Measurements from ENCODE around the gene GMDS.

The GMDS gene

DNA sequence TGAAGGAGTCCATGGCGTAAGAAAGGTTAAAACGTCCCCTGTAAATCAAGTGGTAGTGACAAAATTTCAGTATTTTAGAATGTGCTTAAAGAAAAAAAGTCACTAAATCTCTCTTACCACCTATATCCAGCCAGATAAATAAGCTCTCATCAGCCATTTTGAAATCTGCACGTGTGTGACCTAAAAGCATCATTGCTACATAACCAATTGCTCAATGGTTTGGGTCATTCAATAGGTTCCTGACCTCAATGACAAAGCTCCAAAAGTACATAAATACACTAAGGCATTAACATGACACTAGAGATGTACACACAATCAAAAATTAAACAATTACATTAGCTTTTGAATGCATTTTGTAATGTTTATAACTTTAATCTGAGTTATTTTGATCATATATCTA lies 272.4 kb downstream of the GMDS start:
- DNase-seq: no peak

DNA sequence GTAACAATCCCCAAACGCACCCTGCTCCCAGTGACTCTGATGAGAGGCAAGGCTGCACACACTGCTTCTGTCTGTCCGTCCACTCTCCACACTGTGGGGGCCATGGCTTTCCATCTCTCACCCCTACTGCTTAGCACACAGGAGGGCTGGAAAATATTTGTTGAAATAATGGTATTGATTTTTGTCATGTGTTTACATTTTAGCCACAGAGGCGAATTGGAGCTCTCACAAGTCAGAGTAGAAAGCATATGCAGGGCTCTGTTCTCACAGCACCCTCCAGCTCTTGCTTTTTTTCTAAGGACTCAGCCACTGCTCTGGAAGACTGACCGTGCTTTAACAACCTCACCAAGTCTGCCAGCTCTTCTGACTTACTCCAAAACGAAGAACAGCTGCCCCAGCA lies 273.8 kb downstream of the GMDS start:
- no peak for DNase-seq

DNA sequence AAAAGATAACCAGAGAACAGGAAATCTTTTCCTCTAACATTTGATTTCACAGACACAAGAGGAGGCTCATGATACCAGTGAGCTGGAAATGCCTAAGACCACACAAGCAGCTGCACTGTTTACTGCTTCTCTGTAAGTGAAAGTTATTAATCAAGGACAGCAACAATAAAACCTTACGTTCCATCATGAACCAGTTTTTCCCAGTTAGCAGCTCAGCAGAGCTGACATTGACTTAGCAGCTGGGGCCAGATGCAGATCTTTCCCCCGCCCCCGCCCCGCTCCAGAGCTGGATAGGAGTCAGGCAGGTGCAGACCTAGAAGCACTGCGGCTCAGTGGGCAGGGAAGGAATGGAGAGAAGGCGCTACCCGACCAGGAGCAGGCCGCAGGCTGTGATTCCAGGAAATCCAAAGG lies 275.2 kb downstream of the GMDS start:
- no peak for DNase-seq

DNA sequence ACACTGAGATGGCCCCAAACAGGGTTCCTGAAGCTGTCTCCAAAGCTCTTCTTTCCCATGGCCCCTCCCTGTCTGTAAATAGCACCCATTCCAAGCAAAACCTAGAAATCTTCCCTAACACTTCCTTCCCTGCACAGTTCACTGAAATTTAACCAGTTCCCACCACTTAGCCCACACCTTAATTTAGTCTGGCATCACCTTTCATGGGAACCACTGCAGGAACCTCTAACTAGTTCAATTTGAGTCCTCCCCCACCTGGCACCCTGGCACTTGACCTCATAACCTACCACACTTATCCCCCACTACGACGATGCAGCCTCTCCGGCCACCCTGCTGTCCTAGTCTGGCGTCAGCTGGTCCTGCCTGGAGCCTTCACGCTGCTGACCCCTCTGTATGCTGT lies 278.7 kb downstream of the GMDS start:
- no peak for DNase-seq

- no peak for DNase-seq
Measured at GRCh38 chr6:1965596-1966224, 279.7 kb downstream of the GMDS start.

DNA sequence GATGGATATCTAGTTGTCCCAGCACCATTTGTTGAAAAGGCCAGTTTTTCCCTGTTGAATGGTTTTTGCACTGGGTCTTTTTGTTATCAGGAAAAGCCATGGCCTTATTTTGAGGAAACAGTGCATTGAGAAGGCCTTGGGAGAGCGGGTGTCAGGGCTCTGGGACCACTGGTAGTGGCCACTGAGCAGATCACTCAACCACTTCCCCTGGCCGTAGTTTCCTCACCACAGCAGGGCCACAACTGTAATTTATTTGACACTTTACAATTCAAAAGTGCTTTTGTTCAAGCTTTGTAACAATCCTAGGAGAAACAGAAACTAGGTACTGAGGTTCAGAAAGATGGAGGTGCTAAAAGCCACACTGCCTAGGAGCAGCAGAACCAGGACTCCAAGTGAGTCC lies 281.8 kb downstream of the GMDS start:
- DNase-seq: no peak

DNA sequence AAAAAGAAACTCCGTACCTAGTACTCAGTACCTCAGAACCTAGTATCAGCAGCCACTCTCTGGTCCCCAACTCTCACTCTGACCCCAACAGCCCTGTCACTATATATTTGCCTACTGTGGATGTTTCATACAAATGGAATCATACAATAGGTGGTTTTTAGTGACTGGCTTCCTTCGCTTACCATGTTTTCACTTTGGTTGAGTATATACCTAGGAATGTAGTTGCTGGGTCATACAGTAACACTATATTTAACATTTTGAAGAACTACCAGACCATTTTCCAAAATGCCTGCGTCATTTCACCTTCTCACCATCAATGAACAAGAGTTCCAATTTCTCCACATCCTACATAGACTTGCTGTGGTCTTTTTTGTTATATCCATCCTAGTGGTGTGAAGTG lies 283.2 kb downstream of the GMDS start:
- no peak for DNase-seq

GRCh38 chr6:1960486-1961142 lies 284.8 kb downstream of the GMDS start:
- no peak for DNase-seq

DNA sequence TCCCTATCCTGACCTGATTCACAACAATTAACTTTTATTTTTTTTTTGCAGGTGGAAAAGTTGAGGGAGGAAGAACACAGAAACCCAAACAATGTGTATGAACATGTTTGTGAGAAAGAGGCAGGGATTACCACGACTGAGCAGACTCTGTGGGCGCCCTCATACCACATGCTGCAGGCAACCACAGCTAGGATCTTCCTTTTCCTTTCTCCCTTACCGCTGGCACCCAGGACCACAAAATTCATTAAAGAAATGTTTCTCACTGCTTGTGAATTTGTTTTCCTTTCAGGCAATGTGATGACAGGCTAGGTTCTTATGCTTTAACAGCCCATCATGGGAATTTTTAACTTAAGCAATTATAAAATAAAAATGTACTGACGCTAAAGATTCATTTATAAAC lies 287.1 kb downstream of the GMDS start:
- DNase-seq: no peak

DNA sequence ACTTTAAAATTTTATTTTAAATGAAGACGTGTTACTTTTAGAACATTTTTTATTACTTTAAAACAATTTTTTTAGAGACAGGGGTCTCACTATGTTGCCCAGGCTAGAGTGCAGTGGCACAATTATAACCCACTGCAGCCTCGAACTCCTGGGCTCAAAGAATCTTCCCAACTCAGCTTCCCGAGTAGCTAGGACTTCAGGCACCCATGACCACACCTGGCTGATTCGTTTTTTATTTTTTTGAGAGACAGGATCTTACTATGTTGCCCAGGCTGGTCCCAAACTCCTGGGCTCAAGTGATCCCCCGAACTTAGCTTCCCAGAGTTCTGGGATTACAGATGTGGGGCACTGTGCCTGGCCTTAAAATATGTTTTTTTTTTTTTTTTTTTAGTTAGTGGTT lies 287.7 kb downstream of the GMDS start:
- DNase-seq: no peak

DNA sequence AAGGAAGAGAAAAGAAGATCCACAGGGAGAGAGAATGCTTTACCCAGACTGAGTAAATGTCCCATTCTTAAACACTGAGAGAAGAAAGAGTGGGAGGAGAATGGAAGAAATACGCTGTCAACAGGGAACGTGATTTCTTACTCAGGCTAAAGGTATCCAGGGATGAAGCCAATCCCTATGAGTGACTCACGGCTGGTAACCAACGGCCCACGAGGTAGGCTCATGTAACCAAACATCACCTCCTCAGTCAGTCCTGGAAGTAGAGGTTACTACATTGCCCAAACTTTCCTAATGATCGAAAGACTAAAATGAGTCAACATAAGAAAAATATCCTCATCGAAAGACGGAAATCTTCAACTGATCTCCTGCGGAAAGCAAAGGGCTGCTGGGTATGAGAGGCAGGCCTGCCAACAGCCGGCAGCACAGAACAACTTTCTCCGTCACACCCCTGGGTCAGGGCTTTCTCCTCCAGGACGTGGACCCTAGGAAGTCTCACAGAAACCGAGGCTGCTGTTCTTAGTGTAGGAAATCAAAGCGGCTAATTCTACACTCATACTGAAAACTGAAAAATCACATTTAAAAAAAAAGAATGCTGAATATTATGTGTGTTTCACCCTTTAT lies 292.6 kb downstream of the GMDS start:
- no peak for DNase-seq

- DNase-seq: no peak
Measured at GRCh38 chr6:1950631-1951030, 294.8 kb downstream of the GMDS start.

DNA sequence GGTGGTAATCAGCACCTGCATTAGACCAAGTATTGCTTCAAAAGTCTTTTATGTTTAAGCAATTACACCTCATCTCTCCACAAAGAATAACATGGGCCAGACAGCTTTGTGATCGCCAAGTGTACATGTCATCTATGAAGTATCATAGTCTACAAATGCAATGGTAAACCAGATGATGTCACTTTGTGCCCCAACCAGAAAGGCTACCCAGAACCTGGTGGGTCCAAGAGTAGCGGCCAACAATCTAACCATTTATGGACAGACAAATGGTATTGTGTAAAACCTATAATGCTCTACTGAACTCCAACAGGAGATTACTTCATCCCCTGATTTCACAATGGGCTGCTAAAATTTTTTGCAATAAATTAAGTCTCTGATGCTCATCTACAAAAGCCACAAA lies 295.9 kb downstream of the GMDS start:
- DNase-seq: no peak

DNA sequence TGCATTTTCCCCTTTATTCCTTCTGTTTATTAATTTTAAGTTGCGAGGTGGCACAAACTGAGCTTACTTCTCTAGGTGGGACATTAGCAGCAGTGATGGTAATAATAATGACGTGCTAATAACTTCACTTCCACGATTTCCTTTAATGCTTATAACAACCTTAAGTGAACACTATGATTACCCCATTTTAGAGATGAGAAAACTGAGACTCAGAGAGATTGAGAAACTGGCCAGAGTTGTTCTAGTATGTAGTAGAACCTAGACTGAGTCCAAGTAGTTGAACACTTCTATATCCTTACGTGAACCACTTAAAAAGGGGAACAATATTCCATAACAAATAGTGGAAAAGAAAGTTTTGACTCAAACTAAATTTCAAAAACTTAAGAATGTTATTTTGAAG lies 297.5 kb downstream of the GMDS start:
- DNase-seq: no peak

DNA sequence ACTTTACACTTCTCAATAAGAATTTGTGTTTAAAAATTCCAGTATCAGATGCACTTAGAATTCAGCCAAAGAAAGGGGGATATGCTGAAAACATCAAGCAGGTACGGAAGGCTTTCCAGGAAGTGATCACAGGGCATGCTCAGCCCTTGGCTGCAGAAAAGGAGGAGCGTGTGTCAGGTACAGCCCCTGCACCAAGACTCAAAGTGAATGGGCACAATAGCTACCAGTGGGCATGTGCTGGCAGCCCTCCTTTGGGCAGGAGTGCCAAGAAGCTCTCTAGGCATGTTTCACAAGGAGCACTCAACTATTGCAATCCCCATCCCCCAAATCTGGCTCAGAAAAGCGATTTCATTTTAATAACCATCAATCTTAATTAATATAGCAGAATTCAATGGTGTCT lies 298.8 kb downstream of the GMDS start:
- DNase-seq: no peak

DNA sequence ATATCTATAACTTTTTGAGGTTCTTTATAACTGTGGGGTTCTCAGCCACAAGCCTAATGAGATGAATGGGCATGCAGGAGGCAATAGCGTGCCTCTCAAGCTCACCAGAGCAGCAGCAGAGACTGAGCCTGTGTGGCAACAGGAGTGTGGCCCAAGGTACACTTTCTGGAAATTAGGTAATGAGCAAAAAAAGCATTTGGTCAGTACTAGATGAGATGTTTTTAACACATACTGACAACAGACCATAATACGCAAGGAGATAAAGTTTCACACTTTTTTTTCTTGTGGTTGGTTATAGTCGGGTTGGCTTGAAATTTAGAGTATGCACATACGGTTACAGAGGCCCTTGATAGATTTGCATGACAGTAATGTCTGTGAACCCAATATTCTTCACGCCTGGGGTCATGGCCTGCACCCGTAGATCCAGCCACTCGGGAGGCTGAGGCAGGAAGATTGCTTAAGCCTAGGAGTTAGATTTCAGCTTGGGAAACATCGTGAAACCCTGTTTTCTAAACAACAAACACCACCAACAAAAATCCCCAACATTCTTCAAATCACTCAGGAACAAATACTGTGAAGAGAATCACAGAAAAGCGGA lies 300.1 kb downstream of the GMDS start:
- DNase-seq: no peak

GRCh38 chr6:1942834-1943233 lies 302.6 kb downstream of the GMDS start:
- no peak for DNase-seq

DNA sequence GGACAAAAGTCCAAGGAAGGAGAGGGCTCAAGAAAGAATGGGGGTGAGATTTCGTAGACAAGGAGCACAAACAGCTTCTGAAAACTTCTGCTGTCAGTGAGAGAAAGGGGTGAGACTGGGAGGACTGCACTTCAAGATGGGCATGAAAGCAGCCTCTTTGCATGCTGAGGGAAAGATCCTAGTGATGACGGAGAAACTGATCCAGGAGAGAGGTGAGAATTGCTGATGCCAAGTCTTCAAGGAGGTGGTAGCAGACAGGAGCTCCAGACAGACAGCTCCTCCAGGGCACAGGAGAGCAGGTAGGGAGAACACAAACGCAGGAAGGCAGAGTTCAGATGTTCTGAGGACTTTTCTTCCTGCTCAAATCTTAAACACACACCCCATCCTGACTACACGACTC lies 303.9 kb downstream of the GMDS start:
- no peak for DNase-seq

DNA sequence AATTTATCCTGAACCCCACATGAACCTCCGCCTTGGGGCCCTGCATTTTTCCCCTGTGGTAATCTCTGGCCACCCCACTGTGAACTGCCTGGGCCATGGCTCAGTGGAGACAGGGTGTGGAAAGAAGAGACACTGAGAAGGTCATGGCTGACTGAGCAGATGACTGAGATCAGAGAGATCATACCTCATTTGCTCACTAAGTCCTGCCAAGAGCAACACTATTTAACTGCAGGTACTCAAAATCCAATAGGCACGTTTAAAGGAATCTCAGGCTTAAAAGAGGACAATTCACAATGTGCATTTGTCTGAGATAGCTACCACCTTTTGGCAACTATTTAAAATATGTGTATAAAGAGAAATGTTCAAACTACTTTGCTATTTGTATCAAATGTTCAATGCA lies 305.0 kb downstream of the GMDS start:
- DNase-seq: no peak

DNA sequence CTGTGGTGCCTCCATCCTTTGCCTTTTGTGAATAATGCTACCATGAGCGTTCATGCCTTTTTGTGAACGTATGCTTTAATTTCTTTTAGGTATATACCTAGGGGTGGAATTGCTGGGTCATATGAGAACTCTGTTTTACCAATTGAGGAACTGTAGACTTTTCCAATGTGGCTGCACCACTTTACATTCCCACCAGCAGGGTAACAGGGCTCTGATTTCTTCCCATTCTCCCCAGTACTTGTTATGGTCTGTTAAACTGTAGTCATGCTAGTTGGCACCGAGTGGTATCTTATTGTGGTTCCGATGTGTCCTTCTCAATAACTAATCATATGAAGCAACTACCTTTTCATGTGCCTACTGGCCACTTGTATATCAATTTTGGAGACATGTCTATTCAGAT lies 312.1 kb downstream of the GMDS start:
- no peak for DNase-seq

GRCh38 chr6:1931817-1932216 lies 313.6 kb downstream of the GMDS start:
- DNase-seq: no peak

GRCh38 chr6:1930356-1930755 lies 315.0 kb downstream of the GMDS start:
- DNase-seq: no peak

DNA sequence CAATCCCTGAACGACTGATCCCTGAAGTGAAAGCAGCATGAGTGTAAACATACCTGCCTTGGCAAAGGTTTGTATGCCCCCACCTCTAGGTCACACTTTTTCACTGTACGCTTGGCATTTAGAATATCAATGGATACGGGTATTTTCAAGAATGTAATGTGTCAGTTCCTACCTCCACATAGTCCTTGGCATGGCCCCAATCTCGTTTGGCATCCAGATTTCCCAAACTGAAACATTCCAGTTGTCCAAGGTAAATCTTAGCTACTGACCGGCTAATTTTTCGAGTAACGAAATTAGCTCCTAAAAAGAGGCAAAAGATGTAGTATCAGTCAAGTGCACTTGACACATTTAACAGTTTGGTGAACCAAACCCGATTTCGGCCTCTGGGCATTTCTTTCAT lies 315.5 kb downstream of the GMDS start:
- no peak for DNase-seq

- DNase-seq: no peak
Measured at GRCh38 chr6:1925743-1926430, 319.5 kb downstream of the GMDS start.
